CD14-positive monocyte (primary cell): ENCODE data around the gene RSBN1. TPM values are rescaled to one million over a fixed set of nuclear protein-coding genes. Genes with fewer than 3 reads are reported as not detected.

ENCODE experiments used
- DNase-seq, 3 donors: peaks; one replicate each; pipeline ENCODE4 v3.0.0-alpha.2; 2011 to 2022
- H2AFZ ChIP-seq: 2 replicates; pipeline ENCODE4 v1.6.0; 2012; ENCODE audit warnings: mild to moderate bottlenecking, low read depth, low read length, inconsistent platforms; ENCODE audit not compliant: insufficient read depth, poor library complexity, severe bottlenecking
- H3K27ac ChIP-seq, 2 donors: 1 replicate in 1 of 2; 2 replicates in 1 of 2; pipeline ENCODE4 v1.5.1; 2012 to 2013; ENCODE audit warnings: low read length in 2 of 2, control low read depth in 1 of 2, inconsistent platforms in 1 of 2, low read depth in 1 of 2, mild to moderate bottlenecking in 1 of 2
- H3K27me3 ChIP-seq, 2 donors: one replicate each; pipeline versions ENCODE4 v1.6.0 to v1.6.1; 2011 to 2013; ENCODE audit warnings: low read length in 2 of 2; ENCODE audit not compliant: control insufficient read depth in 2 of 2, insufficient read depth in 2 of 2
- H3K36me3 ChIP-seq, 2 donors: replicated peaks in 1 of 2; 1 replicate in 1 of 2; 2 replicates in 1 of 2; pipeline versions ENCODE4 v1.5.1 to v1.6.1; 2012 to 2013; ENCODE audit warnings: low read length in 2 of 2, control low read depth in 1 of 2, inconsistent platforms in 1 of 2, mild to moderate bottlenecking in 1 of 2; ENCODE audit not compliant: insufficient read depth in 2 of 2, control insufficient read depth in 1 of 2
- H3K4me1 ChIP-seq, 2 donors: 1 replicate in 1 of 2; 2 replicates in 1 of 2; pipeline versions ENCODE4 v1.5.1 to v1.6.1; 2012 to 2013; ENCODE audit warnings: low read length in 2 of 2, control low read depth in 1 of 2, inconsistent platforms in 1 of 2, mild to moderate bottlenecking in 1 of 2, moderate library complexity in 1 of 2; ENCODE audit not compliant: insufficient read depth in 2 of 2, control insufficient read depth in 1 of 2
- H3K4me2 ChIP-seq: replicated peaks from 2 replicates; pipeline ENCODE3; 2012; ENCODE audit warnings: low read length, moderate library complexity, mild to moderate bottlenecking; ENCODE audit not compliant: poor library complexity, severe bottlenecking; ENCODE audit errors: extremely low read depth
- H3K4me3 ChIP-seq, 3 experiments: fragments of 200-600 bp in 1 of 3; sonication (generic) in 1 of 3; replicated peaks in 1 of 3; 1 replicate in 2 of 3; 2 replicates in 1 of 3; pipeline ENCODE4 v1.5.1; 2011 to 2013; ENCODE audit warnings: low read length in 3 of 3, mild to moderate bottlenecking in 3 of 3, control low read depth in 2 of 3, low read depth in 2 of 3, inconsistent platforms in 1 of 3, moderate library complexity in 1 of 3
- H3K79me2 ChIP-seq: 2 replicates; pipeline ENCODE4 v1.6.0; 2012; ENCODE audit warnings: mild to moderate bottlenecking, control low read depth, inconsistent platforms, low read length, moderate library complexity; ENCODE audit not compliant: insufficient read depth
- H3K9ac ChIP-seq: 2 replicates; pipeline ENCODE4 v1.6.0; 2017; ENCODE audit warnings: low read length, mild to moderate bottlenecking; ENCODE audit not compliant: insufficient read depth, poor library complexity, severe bottlenecking
- H3K9me3 ChIP-seq, 2 donors: replicated peaks in 1 of 2; 1 replicate in 1 of 2; 2 replicates in 1 of 2; pipeline versions ENCODE4 v1.5.1 to v1.6.1; 2012 to 2013; ENCODE audit warnings: low read length in 2 of 2, control low read depth in 1 of 2; ENCODE audit not compliant: control insufficient read depth in 1 of 2, insufficient read depth in 1 of 2
- H4K20me1 ChIP-seq: 2 replicates; pipeline ENCODE4 v1.6.0; 2012; ENCODE audit warnings: mild to moderate bottlenecking, low read length, control low read depth, moderate library complexity; ENCODE audit not compliant: insufficient read depth
- H3K27ac Mint-ChIP-seq, 7 donors: one replicate each; pipeline ENCODE4 v1.8.0; 2020; ENCODE audit warnings: mild to moderate bottlenecking in 7 of 7, mixed read lengths in 7 of 7, moderate library complexity in 6 of 7, inconsistent platforms in 2 of 7
- H3K27me3 Mint-ChIP-seq, 3 donors: one replicate each; pipeline ENCODE4 v1.8.0; 2021 to 2022; ENCODE audit warnings: low read depth in 3 of 3, mild to moderate bottlenecking in 3 of 3, mixed read lengths in 3 of 3, moderate library complexity in 3 of 3, inconsistent platforms in 1 of 3
- H3K36me3 Mint-ChIP-seq, 2 donors: one replicate each; pipeline ENCODE4 v1.8.0; 2020; ENCODE audit warnings: mixed read lengths in 2 of 2, inconsistent platforms in 1 of 2, mild to moderate bottlenecking in 1 of 2
- H3K4me1 Mint-ChIP-seq: one replicate; pipeline ENCODE4 v1.8.0; 2020; ENCODE audit warnings: mild to moderate bottlenecking, mixed read lengths
- H3K4me3 Mint-ChIP-seq, 2 donors: one replicate each; pipeline ENCODE4 v1.8.0; 2020; ENCODE audit warnings: mild to moderate bottlenecking in 2 of 2, mixed read lengths in 2 of 2, moderate library complexity in 1 of 2
- H3K9me3 Mint-ChIP-seq, 7 donors: one replicate each; pipeline ENCODE4 v1.8.0; 2020 to 2022; ENCODE audit warnings: mixed read lengths in 7 of 7, mild to moderate bottlenecking in 6 of 7, moderate library complexity in 6 of 7, inconsistent platforms in 2 of 7
- CTCF ChIP-seq: fragments of 200-600 bp; IDR thresholded peaks from one replicate; pipeline ENCODE4 v1.8.0; 2022; ENCODE audit warnings: antibody characterized with exemption, mild to moderate bottlenecking
- whole genome bisulfite sequencing: methylation state at CpG from one replicate; pipeline ENCODE4 v1.1.5; 2013; ENCODE audit warnings: missing lambda C conversion rate; ENCODE audit not compliant: insufficient coverage; 5-methylcytosine and 5-hydroxymethylcytosine counted together
- intact Hi-C, 2 donors: fragments of 100-400 bp; cut with micrococcal nuclease; formaldehyde crosslinking; loops; one replicate each; pipeline versions ENCODE4 v1.15.0 to v1.15.1; 2023
- polyA plus RNA-seq, 3 donors: library from polyadenylated mRNA; depleted of rRNA in 1 of 3; unstranded in 2 of 3; stranded (reverse) in 1 of 3; fragments of 300-500 nt in 2 of 3; fragments of >200 nt in 1 of 3; fragmentation: Illumina TruSeq in 2 of 3; gene quantifications; 1 replicate in 2 of 3; 2 replicates in 1 of 3; pipeline ENCODE4 v1.2.3, GENCODE V29; 2012 to 2021

RSBN1 gene
- polyA plus RNA-seq, 3 donors: 6.5 to 9.0 (median 8.9) TPM

GRCh38 chr1:113850127-113850796 lies 38.0 kb upstream of the RSBN1 start:
- Mint-ChIP-seq H3K27ac (peak overlapping the region in 6 of 7 donors; percentile 14 to 88 (median 62)), H3K27me3 (peaks cover 0 to 1% (median 0%) of the 10 kb centered on the region in 3 donors), H3K9me3 (peaks cover 7 to 17% (median 12%) of the 10 kb centered on the region in 7 donors), H3K4me3 (no peak overlapping the region), H3K4me1 (peaks cover 36% of the 10 kb centered on the region), H3K36me3 (peaks cover 49 to 67% of the 10 kb centered on the region in 2 donors)
- no peaks in the 10 kb centered on the region for H3K27me3 ChIP-seq
- TF ChIP-seq CTCF: no peak
- no peak overlapping the region for H3K4me3 ChIP-seq
- WGBS: no CpG with 5 or more reads among the region's 3 CpGs
- H3K9ac ChIP-seq: no peak overlapping the region
- H3K36me3 ChIP-seq: peaks cover 21 to 66% of the 10 kb centered on the region in 2 donors
- peaks cover 25 to 30% of the 10 kb centered on the region in 2 donors for H3K4me1 ChIP-seq
- no peaks in the 10 kb centered on the region for H4K20me1 ChIP-seq
- H3K9me3 ChIP-seq: peaks cover 0 to 4% of the 10 kb centered on the region in 2 donors
- no peak overlapping the region for H2AFZ ChIP-seq
- no peak for DNase-seq
- H3K4me2 ChIP-seq: no peak overlapping the region
- intact Hi-C loops: no loop called here
- H3K79me2 ChIP-seq: peaks cover 10% of the 10 kb centered on the region
- peak overlapping the region in 1 of 2 donors; percentile 65 for H3K27ac ChIP-seq

- H2AFZ ChIP-seq: no peak overlapping the region
- peaks cover 7 to 17% (median 12%) of the 10 kb centered on the region in 7 donors for H3K9me3 Mint-ChIP-seq
- peaks cover 25% of the 10 kb centered on the region for H3K4me1 Mint-ChIP-seq
- peak in 1 of 3 donors; percentile 53 for DNase-seq
- intact Hi-C loops: loop anchor here in 1 of 2 donors (5.0 kb wide), 1 partner anchor 38 kb away; the partner anchor contains the start of gene BCL2L15
- H3K27ac Mint-ChIP-seq: peak overlapping the region in 4 of 7 donors; percentile 59 to 74 (median 71)
- peaks cover 28 to 68% of the 10 kb centered on the region in 2 donors for H3K36me3 ChIP-seq
- H3K4me3 Mint-ChIP-seq: no peak overlapping the region
- H3K79me2 ChIP-seq: peaks cover 6% of the 10 kb centered on the region
- H3K4me2 ChIP-seq: peak overlapping the region; percentile 25
- peaks cover 0 to 1% (median 0%) of the 10 kb centered on the region in 3 donors for H3K27me3 Mint-ChIP-seq
- TF ChIP-seq CTCF: no peak
- H3K4me1 ChIP-seq: peaks cover 17 to 20% of the 10 kb centered on the region in 2 donors
- peak overlapping the region in 1 of 2 donors; percentile 65 for H3K27ac ChIP-seq
- H3K36me3 Mint-ChIP-seq: peaks cover 42 to 67% of the 10 kb centered on the region in 2 donors
- no peaks in the 10 kb centered on the region for H4K20me1 ChIP-seq
- peaks cover 0 to 4% of the 10 kb centered on the region in 2 donors for H3K9me3 ChIP-seq
- no peak overlapping the region for H3K4me3 ChIP-seq
- H3K27me3 ChIP-seq: no peaks in the 10 kb centered on the region
- H3K9ac ChIP-seq: no peak overlapping the region
Observed at GRCh38 chr1:113849072-113849471, 36.8 kb upstream of the RSBN1 start.
